ENCODE measurements around the gene SEMA3C.

SEMA3C gene

GRCh38 chr7:80851896-80852476, 66.9 kb downstream of the SEMA3C start:
- H3K4me2 ChIP-seq (ENCODE audit: insufficient read depth, low read length), result no peak overlapping the region
- TF ChIP-seq EZH2 (IDR thresholded peaks at IDR 0.05; ENCODE audit: borderline replicate concordance, low read depth, low read length, severe bottlenecking), result no peak
- TF ChIP-seq, protein P1, sequence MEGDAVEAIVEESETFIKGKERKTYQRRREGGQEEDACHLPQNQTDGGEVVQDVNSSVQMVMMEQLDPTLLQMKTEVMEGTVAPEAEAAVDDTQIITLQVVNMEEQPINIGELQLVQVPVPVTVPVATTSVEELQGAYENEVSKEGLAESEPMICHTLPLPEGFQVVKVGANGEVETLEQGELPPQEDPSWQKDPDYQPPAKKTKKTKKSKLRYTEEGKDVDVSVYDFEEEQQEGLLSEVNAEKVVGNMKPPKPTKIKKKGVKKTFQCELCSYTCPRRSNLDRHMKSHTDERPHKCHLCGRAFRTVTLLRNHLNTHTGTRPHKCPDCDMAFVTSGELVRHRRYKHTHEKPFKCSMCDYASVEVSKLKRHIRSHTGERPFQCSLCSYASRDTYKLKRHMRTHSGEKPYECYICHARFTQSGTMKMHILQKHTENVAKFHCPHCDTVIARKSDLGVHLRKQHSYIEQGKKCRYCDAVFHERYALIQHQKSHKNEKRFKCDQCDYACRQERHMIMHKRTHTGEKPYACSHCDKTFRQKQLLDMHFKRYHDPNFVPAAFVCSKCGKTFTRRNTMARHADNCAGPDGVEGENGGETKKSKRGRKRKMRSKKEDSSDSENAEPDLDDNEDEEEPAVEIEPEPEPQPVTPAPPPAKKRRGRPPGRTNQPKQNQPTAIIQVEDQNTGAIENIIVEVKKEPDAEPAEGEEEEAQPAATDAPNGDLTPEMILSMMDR (IDR thresholded peaks at IDR 0.05; ENCODE audit: borderline replicate concordance, extremely low read depth, low read length, poor library complexity, severe bottlenecking), result no peak
- no peaks in the 10 kb centered on the region for H3K36me3 ChIP-seq (ENCODE audit: insufficient read depth, low read length)
- no peaks in the 10 kb centered on the region for H4K20me1 ChIP-seq (ENCODE audit: insufficient read depth, low read length)
- H3K9me3 ChIP-seq (ENCODE audit: insufficient read depth, low read length, severe bottlenecking), result no peaks in the 10 kb centered on the region
- H3K4me3 ChIP-seq (ENCODE audit: low read depth in 1 of 2, low read length in 2 of 2), result no peak overlapping the region
- H3K4me1 ChIP-seq (ENCODE audit: insufficient read depth, low read length), result no peaks in the 10 kb centered on the region
- no peak for DNase-seq
- no peak overlapping the region for H3K27ac ChIP-seq (ENCODE audit: low read length)
- H3K27me3 ChIP-seq (ENCODE audit: insufficient read depth, low read length, poor library complexity), result no peaks in the 10 kb centered on the region
- ATAC-seq (ENCODE audit: insufficient read depth, low read depth), result no peak
- no peak overlapping the region for H3K9ac ChIP-seq (ENCODE audit: low read depth, low read length)
- no peak overlapping the region for H2AFZ ChIP-seq (ENCODE audit: low read depth, low read length)
- H3K79me2 ChIP-seq (ENCODE audit: insufficient read depth, low read length), result no peaks in the 10 kb centered on the region

- TF ChIP-seq, protein P1 (IDR thresholded peaks at IDR 0.05; ENCODE audit: borderline replicate concordance, extremely low read depth, low read length, poor library complexity, severe bottlenecking), result no peak
- no peak for TF ChIP-seq EZH2 (IDR thresholded peaks at IDR 0.05; ENCODE audit: borderline replicate concordance, low read depth, low read length, severe bottlenecking)
- Histone ChIP-seq H3K9ac (ENCODE audit: low read depth, low read length) (no peak overlapping the region), H3K4me1 (ENCODE audit: insufficient read depth, low read length) (no peaks in the 10 kb centered on the region), H3K9me3 (ENCODE audit: insufficient read depth, low read length, severe bottlenecking) (no peaks in the 10 kb centered on the region), H3K4me3 (ENCODE audit: low read depth in 1 of 2, low read length in 2 of 2) (no peak overlapping the region), H3K27me3 (ENCODE audit: insufficient read depth, low read length, poor library complexity) (no peaks in the 10 kb centered on the region), H2AFZ (ENCODE audit: low read depth, low read length) (no peak overlapping the region), H3K36me3 (ENCODE audit: insufficient read depth, low read length) (no peaks in the 10 kb centered on the region), H3K79me2 (ENCODE audit: insufficient read depth, low read length) (no peaks in the 10 kb centered on the region), H4K20me1 (ENCODE audit: insufficient read depth, low read length) (no peaks in the 10 kb centered on the region), H3K27ac (ENCODE audit: low read length) (no peak overlapping the region), H3K4me2 (ENCODE audit: insufficient read depth, low read length) (no peak overlapping the region)
- DNase-seq, result no peak
- no peak for ATAC-seq (ENCODE audit: insufficient read depth, low read depth)
Observed at GRCh38 chr7:80848841-80849240, 70.0 kb downstream of the SEMA3C start.

- no peaks in the 10 kb centered on the region for H3K9me3 ChIP-seq (ENCODE audit: insufficient read depth, low read length, severe bottlenecking)
- TF ChIP-seq EZH2 (IDR thresholded peaks at IDR 0.05; ENCODE audit: borderline replicate concordance, low read depth, low read length, severe bottlenecking), result no peak
- TF ChIP-seq, protein P1 (IDR thresholded peaks at IDR 0.05; ENCODE audit: borderline replicate concordance, extremely low read depth, low read length, poor library complexity, severe bottlenecking), result no peak
- no peak overlapping the region for H3K4me3 ChIP-seq (ENCODE audit: low read depth in 1 of 2, low read length in 2 of 2)
- no peak overlapping the region for H3K4me2 ChIP-seq (ENCODE audit: insufficient read depth, low read length)
- H3K79me2 ChIP-seq (ENCODE audit: insufficient read depth, low read length), result no peaks in the 10 kb centered on the region
- H4K20me1 ChIP-seq (ENCODE audit: insufficient read depth, low read length), result no peaks in the 10 kb centered on the region
- ATAC-seq (ENCODE audit: insufficient read depth, low read depth) (no peak), DNase-seq (no peak)
- H3K36me3 ChIP-seq (ENCODE audit: insufficient read depth, low read length), result no peaks in the 10 kb centered on the region
- H3K27ac ChIP-seq (ENCODE audit: low read length), result no peak overlapping the region
- no peaks in the 10 kb centered on the region for H3K27me3 ChIP-seq (ENCODE audit: insufficient read depth, low read length, poor library complexity)
- no peak overlapping the region for H2AFZ ChIP-seq (ENCODE audit: low read depth, low read length)
- H3K9ac ChIP-seq (ENCODE audit: low read depth, low read length), result no peak overlapping the region
- H3K4me1 ChIP-seq (ENCODE audit: insufficient read depth, low read length), result no peaks in the 10 kb centered on the region
Observed at GRCh38 chr7:80847895-80848294, 71.0 kb downstream of the SEMA3C start.
